ENCODE measurements around the gene IFT80. TPM values are rescaled to one million over a fixed set of nuclear protein-coding genes. Genes with fewer than 3 reads are reported as not detected.

IFT80 gene
- total RNA-seq, 1 experiment from 2014 or later, result 26.3 TPM

GRCh38 chr3:160217675-160218074 lies 181.3 kb downstream of the IFT80 start:
- no peak overlapping the region for H2AFZ ChIP-seq (ENCODE audit: low read depth, low read length, poor library complexity, severe bottlenecking)
- H3K27ac ChIP-seq (ENCODE audit: low read depth, low read length), result no peak overlapping the region
- CTCF ChIA-PET, result no interaction called here
- intact Hi-C loops (cut with micrococcal nuclease), result no loop called here
- H3K9me3 ChIP-seq (ENCODE audit: control insufficient read depth in 1 of 2, insufficient read depth in 1 of 2, low read depth in 1 of 2, low read length in 2 of 2), result no peaks in the 10 kb centered on the region
- no peaks in the 10 kb centered on the region for H4K20me1 ChIP-seq (ENCODE audit: insufficient read depth)
- POLR2A ChIA-PET, result interaction anchor here (1.9 kb wide), 1 partner anchor 11 kb away, joined by 4 read pairs; no protein-coding TSS in a partner anchor
- no peaks in the 10 kb centered on the region for H3K4me1 ChIP-seq (ENCODE audit: control insufficient read depth in 1 of 2, insufficient read depth in 2 of 2, low read length in 2 of 2)
- no peaks in the 10 kb centered on the region for H3K36me3 ChIP-seq (ENCODE audit: control insufficient read depth in 1 of 2, insufficient read depth in 2 of 2, low read length in 2 of 2)
- H3K79me2 ChIP-seq (ENCODE audit: insufficient read depth, low read length), result no peaks in the 10 kb centered on the region
- no peak overlapping the region for H3K9ac ChIP-seq (ENCODE audit: low read length)
- no peak for TF ChIP-seq ELF1 (IDR thresholded peaks at IDR 0.05; ENCODE audit: borderline replicate concordance, low read depth)
- no peak for TF ChIP-seq ATF3 (IDR thresholded peaks at IDR 0.05)
- no peak for TF ChIP-seq MAX (IDR thresholded peaks at IDR 0.05)
- TF ChIP-seq EZH2phosphoT487 (IDR thresholded peaks at IDR 0.05; ENCODE audit: borderline replicate concordance), result no peak
- no peak for TF ChIP-seq CEBPB (IDR thresholded peaks at IDR 0.05; ENCODE audit: low read depth)
- TF ChIP-seq TCF7L2 (IDR thresholded peaks at IDR 0.05; ENCODE audit: borderline replicate concordance, extremely low read depth, insufficient read depth, insufficient read length), result no peak
- TF ChIP-seq FOSL1 (IDR thresholded peaks at IDR 0.05; ENCODE audit: low read depth), result no peak
- no peak for TF ChIP-seq EZH2 (IDR thresholded peaks at IDR 0.05)
- TF ChIP-seq YY1 (IDR thresholded peaks at IDR 0.05; ENCODE audit: extremely low read depth, insufficient replicate concordance, low read depth, low read length), result no peak
- no peak for TF ChIP-seq POLR2AphosphoS5 (IDR thresholded peaks at IDR 0.05; ENCODE audit: low read depth, low read length)
- no peak for TF ChIP-seq CTCF (IDR thresholded peaks at IDR 0.05 in 2 of 3, conservative IDR thresholded peaks at IDR 0.05 in 1 of 3; ENCODE audit: borderline replicate concordance in 1 of 3, insufficient read depth in 1 of 3, low read depth in 2 of 3, low read length in 2 of 3)
- no peak for TF ChIP-seq EGR1 (IDR thresholded peaks at IDR 0.05; ENCODE audit: low read depth)
- TF ChIP-seq SIN3A (IDR thresholded peaks at IDR 0.05; ENCODE audit: low read depth), result no peak
- no peak for TF ChIP-seq ZFX (IDR thresholded peaks at IDR 0.05)
- TF ChIP-seq SRF (IDR thresholded peaks at IDR 0.05; ENCODE audit: low read depth), result no peak
- no peak overlapping the region for H3K4me3 ChIP-seq (replicated peaks in 1 of 2; ENCODE audit: low read depth in 1 of 2, low read length in 2 of 2)
- no peak for ATAC-seq
- no peak for DNase-seq (ENCODE audit: low read depth, low spot score)
- RAD21 ChIA-PET (ENCODE audit: low non-redundant PET in 1 of 2, low total read pairs in 2 of 2, uncharacterized antibody in 2 of 2, unreplicated experiment in 2 of 2), result no interaction called here
- no peaks in the 10 kb centered on the region for H3K27me3 ChIP-seq (ENCODE audit: insufficient read depth, low read length)
- BruUV-seq (replicated peaks), result no TSS peak
- no peaks in the 10 kb centered on the region for H3K9me2 ChIP-seq (ENCODE audit: insufficient read depth)
- H3K4me2 ChIP-seq (ENCODE audit: low read length), result no peak overlapping the region

All from HCT116 (cell line).